Measurements from ENCODE around the gene SVIP. TPM values are rescaled to one million over a fixed set of nuclear protein-coding genes. Genes with fewer than 3 reads are reported as not detected.

Gene SVIP
- total RNA-seq, 1 donor from 2014 or later: 17.9 TPM

DNA sequence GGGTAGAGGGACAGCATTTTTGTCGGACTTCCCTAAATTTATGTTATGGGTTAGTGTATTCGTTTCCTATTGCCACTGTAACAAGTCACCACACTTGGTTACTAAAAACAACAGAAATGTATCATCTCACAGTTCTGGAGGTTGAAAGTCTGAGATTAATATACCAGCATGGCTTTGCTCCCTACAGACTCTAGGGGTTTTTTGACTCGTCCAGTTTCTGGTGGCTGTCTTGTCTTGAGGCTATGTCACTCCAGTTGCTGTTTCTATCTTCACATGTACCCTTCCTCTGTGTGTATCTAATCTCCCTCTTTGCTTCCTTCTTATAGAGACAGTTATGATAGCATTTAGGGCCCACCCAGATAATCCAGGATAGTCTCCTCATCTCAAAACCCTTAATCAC is 39.7 kb upstream of the SVIP start:
- TF ChIP-seq, protein P1, sequence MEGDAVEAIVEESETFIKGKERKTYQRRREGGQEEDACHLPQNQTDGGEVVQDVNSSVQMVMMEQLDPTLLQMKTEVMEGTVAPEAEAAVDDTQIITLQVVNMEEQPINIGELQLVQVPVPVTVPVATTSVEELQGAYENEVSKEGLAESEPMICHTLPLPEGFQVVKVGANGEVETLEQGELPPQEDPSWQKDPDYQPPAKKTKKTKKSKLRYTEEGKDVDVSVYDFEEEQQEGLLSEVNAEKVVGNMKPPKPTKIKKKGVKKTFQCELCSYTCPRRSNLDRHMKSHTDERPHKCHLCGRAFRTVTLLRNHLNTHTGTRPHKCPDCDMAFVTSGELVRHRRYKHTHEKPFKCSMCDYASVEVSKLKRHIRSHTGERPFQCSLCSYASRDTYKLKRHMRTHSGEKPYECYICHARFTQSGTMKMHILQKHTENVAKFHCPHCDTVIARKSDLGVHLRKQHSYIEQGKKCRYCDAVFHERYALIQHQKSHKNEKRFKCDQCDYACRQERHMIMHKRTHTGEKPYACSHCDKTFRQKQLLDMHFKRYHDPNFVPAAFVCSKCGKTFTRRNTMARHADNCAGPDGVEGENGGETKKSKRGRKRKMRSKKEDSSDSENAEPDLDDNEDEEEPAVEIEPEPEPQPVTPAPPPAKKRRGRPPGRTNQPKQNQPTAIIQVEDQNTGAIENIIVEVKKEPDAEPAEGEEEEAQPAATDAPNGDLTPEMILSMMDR (IDR thresholded peaks at IDR 0.05; ENCODE audit: unreplicated experiment): no peak
- DNase-seq (ENCODE audit: low spot score): no peak
- no peaks in the 10 kb centered on the region for H3K9me3 Mint-ChIP-seq (ENCODE audit: unreplicated experiment)
- no peak overlapping the region for H3K27ac Mint-ChIP-seq (ENCODE audit: unreplicated experiment)
- H3K27me3 Mint-ChIP-seq (ENCODE audit: unreplicated experiment): no peaks in the 10 kb centered on the region
- no peak overlapping the region for H3K4me3 Mint-ChIP-seq (ENCODE audit: unreplicated experiment)
- no peaks in the 10 kb centered on the region for H3K36me3 Mint-ChIP-seq (ENCODE audit: low read depth, unreplicated experiment)
- no peaks in the 10 kb centered on the region for H3K4me1 Mint-ChIP-seq (ENCODE audit: unreplicated experiment)

DNA sequence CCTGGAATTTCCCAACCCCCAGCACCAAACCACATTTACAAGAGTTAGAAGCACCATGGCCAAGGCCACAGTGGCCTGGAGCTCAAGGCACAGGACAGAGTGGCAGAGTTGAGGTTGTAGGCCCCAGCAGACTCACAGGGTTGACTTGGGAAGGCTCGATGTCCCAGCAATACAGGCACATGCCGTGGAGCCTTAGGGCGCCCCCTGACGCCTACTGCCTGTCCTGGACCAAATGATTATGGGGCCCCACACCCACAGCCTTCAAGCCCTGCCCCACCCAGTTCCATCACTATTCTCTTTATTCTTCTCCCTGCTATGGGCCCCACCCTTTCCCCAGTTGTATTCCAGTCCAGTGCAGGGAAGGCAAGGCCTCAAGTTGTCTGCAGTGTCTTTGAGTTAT is 30.6 kb upstream of the SVIP start, which contains the start of gene CCDC179:
CCDC179 (minus strand) TSS at position 234 of the 400 bp plus-strand sequence; CDS start at position 181, 53 bp downstream.
- no peaks in the 10 kb centered on the region for H3K27me3 Mint-ChIP-seq (ENCODE audit: unreplicated experiment)
- TF ChIP-seq, protein P1 (IDR thresholded peaks at IDR 0.05; ENCODE audit: unreplicated experiment): no peak
- H3K9me3 Mint-ChIP-seq (ENCODE audit: unreplicated experiment): no peaks in the 10 kb centered on the region
- H3K36me3 Mint-ChIP-seq (ENCODE audit: low read depth, unreplicated experiment): peaks cover 4% of the 10 kb centered on the region
- H3K4me1 Mint-ChIP-seq (ENCODE audit: unreplicated experiment): no peaks in the 10 kb centered on the region
- no peak within 1 kb of the TSS for H3K27ac Mint-ChIP-seq (ENCODE audit: unreplicated experiment)
- no peak for DNase-seq (ENCODE audit: low spot score)
- no peak within 1 kb of the TSS for H3K4me3 Mint-ChIP-seq (ENCODE audit: unreplicated experiment)

DNA sequence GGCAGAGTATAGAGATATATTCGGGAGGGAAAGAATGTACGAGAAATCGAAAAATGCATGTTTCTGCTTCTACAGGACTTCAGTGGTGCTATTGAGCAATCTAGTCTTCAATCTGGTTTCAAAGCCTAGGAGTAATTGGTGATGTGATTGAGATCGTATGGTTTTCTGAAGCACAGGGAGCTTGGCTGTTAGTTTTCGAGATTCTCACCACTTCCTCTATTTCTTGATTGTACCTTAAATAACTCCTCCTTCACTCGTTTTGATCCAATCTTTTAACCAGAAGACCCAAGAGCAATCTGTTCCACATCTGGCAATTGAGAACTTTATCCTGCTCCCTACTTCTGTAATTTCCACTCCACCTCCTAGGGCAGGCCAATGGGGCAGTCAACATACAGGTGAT is 30.2 kb upstream of the SVIP start:
- Mint-ChIP-seq H3K4me1 (ENCODE audit: unreplicated experiment) (no peaks in the 10 kb centered on the region), H3K27ac (ENCODE audit: unreplicated experiment) (no peak overlapping the region), H3K4me3 (ENCODE audit: unreplicated experiment) (no peak overlapping the region), H3K27me3 (ENCODE audit: unreplicated experiment) (no peaks in the 10 kb centered on the region), H3K36me3 (ENCODE audit: low read depth, unreplicated experiment) (peaks cover 4% of the 10 kb centered on the region), H3K9me3 (ENCODE audit: unreplicated experiment) (no peaks in the 10 kb centered on the region)
- no peak for DNase-seq (ENCODE audit: low spot score)
- TF ChIP-seq, protein P1 (IDR thresholded peaks at IDR 0.05; ENCODE audit: unreplicated experiment): no peak

DNA sequence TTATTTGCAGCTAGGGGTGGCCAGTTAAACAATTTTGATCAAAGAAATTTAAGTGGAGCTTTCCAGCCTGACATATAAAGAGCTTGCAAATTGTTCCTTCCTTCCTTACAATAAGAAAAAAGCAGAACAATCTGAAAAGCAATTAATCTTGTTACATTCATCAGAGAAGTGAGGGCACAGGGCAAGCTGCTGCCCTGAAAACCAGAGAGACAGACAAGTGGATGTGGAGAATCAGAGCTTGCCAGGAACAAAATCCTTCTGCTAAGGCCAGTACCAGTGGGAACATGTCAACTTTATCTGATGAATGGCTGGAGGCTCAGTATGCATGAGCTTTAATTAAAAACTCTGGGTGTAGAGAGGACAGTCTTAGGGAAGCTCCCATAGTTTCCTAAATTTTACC is 21.9 kb upstream of the SVIP start:
- H3K27ac Mint-ChIP-seq (ENCODE audit: unreplicated experiment): no peak overlapping the region
- TF ChIP-seq, protein P1 (IDR thresholded peaks at IDR 0.05; ENCODE audit: unreplicated experiment): no peak
- no peaks in the 10 kb centered on the region for H3K9me3 Mint-ChIP-seq (ENCODE audit: unreplicated experiment)
- no peaks in the 10 kb centered on the region for H3K36me3 Mint-ChIP-seq (ENCODE audit: low read depth, unreplicated experiment)
- H3K4me1 Mint-ChIP-seq (ENCODE audit: unreplicated experiment): no peaks in the 10 kb centered on the region
- no peak overlapping the region for H3K4me3 Mint-ChIP-seq (ENCODE audit: unreplicated experiment)
- H3K27me3 Mint-ChIP-seq (ENCODE audit: unreplicated experiment): no peaks in the 10 kb centered on the region
- DNase-seq (ENCODE audit: low spot score): no peak

DNA sequence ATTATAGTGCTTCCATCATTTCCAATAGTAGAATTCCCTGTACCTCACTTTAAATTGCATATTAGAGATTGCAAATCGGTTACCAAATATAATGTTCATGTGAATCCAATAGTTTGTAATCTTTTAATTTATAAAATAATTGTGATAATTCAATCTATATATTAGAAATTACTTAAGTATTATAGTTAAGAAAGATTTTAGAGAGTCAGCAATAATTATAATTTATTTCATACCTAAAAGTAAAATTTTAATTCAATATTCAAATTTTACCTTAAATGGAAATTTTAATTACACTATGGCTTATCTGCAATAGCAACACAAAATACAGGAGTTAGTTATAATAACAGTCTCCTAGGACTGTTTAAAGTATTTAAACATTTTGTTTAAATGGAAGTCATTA is 17.1 kb upstream of the SVIP start:
- TF ChIP-seq, protein P1 (IDR thresholded peaks at IDR 0.05; ENCODE audit: unreplicated experiment): no peak
- Mint-ChIP-seq H3K27me3 (ENCODE audit: unreplicated experiment) (peaks cover 1% of the 10 kb centered on the region), H3K27ac (ENCODE audit: unreplicated experiment) (no peak overlapping the region), H3K36me3 (ENCODE audit: low read depth, unreplicated experiment) (no peaks in the 10 kb centered on the region), H3K4me3 (ENCODE audit: unreplicated experiment) (no peak overlapping the region), H3K4me1 (ENCODE audit: unreplicated experiment) (no peaks in the 10 kb centered on the region), H3K9me3 (ENCODE audit: unreplicated experiment) (no peaks in the 10 kb centered on the region)
- DNase-seq (ENCODE audit: low spot score): no peak

Measured in endothelial cell (in vitro differentiated cells).